Smooth muscle cell (in vitro differentiated cells): ENCODE measurements around the gene TIPARP. TPM values are rescaled to one million over a fixed set of nuclear protein-coding genes. Genes with fewer than 3 reads are reported as not detected.

ENCODE experiments used
- DNase-seq: peaks from one replicate; lab custom pipeline; 2025; ENCODE audit not compliant: unreplicated experiment; lab: John Stamatoyannopoulos, UW
- H2AFZ ChIP-seq: fragments of 200-600 bp; sonication (generic); 2 replicates; pipeline ENCODE4 v1.6.0; 2016; ENCODE audit warnings: antibody characterized with exemption, low read depth, mild to moderate bottlenecking
- H3F3A ChIP-seq: fragments of 200-600 bp; sonication (generic); 2 replicates; pipeline ENCODE4 v1.6.0; 2017; ENCODE audit warnings: antibody characterized with exemption, low read depth
- H3K27ac ChIP-seq: fragments of 200-600 bp; sonication (generic); 2 replicates; pipeline ENCODE4 v1.5.1; 2016; ENCODE audit warnings: low read depth, mild to moderate bottlenecking
- H3K27me3 ChIP-seq: fragments of 200-600 bp; sonication (generic); 2 replicates; pipeline ENCODE4 v1.6.1; 2016; ENCODE audit warnings: low read depth, mild to moderate bottlenecking
- H3K36me3 ChIP-seq: fragments of 200-600 bp; sonication (generic); 2 replicates; pipeline ENCODE4 v1.5.1; 2016; ENCODE audit warnings: low read depth
- H3K4me1 ChIP-seq: fragments of 200-600 bp; sonication (generic); 2 replicates; pipeline ENCODE4 v1.5.1; 2016; ENCODE audit warnings: low read depth
- H3K4me2 ChIP-seq: fragments of 200-600 bp; sonication (generic); 2 replicates; pipeline ENCODE4 v1.6.0; 2016; ENCODE audit warnings: mild to moderate bottlenecking
- H3K4me3 ChIP-seq: fragments of 200-600 bp; sonication (generic); 2 replicates; pipeline ENCODE4 v1.5.1; 2016; ENCODE audit warnings: mild to moderate bottlenecking
- H3K79me2 ChIP-seq: fragments of 200-600 bp; sonication (generic); 2 replicates; pipeline ENCODE4 v1.6.0; 2016; ENCODE audit warnings: low read depth, mild to moderate bottlenecking
- H3K9ac ChIP-seq: fragments of 200-600 bp; sonication (generic); 2 replicates; pipeline ENCODE4 v1.6.0; 2016; ENCODE audit warnings: low read depth
- H3K9me3 ChIP-seq: fragments of 200-600 bp; sonication (generic); replicated peaks from 2 replicates; pipeline ENCODE4 v1.5.1; 2016; ENCODE audit warnings: low read depth
- H4K20me1 ChIP-seq: fragments of 200-600 bp; sonication (generic); 2 replicates; pipeline ENCODE4 v1.6.0; 2016; ENCODE audit warnings: low read depth
- WGBS: methylation state at CpG from one replicate; pipeline ENCODE4 v1.1.7; 2016; ENCODE audit warnings: low lambda C conversion rate; 5-methylcytosine and 5-hydroxymethylcytosine counted together
- polyA plus RNA-seq: library from polyadenylated mRNA; unstranded; fragments of >200 nt; fragmentation: Nextera tagmentation; extraction: Ambion mirVana; gene quantifications from 2 replicates; pipeline ENCODE4 v1.2.1, GENCODE V29; 2016
- total RNA-seq: library from RNA; depleted of rRNA; stranded (reverse); fragments of >200 nt; gene quantifications from 2 replicates; pipeline ENCODE4 v1.2.3, GENCODE V29; 2014
- TF ChIP-seq, protein P1 (sequence below): fragments of 200-600 bp; sonication (generic); IDR thresholded peaks from 2 replicates; pipeline ENCODE4 v1.5.1; 2017; ENCODE audit warnings: borderline replicate concordance, mild to moderate bottlenecking, antibody characterized with exemption; ENCODE audit not compliant: insufficient read depth, poor library complexity, severe bottlenecking

The TIPARP gene
- total and polyA plus RNA-seq, 2 experiments from 2014 or later, result 12.5 to 65.2 TPM

DNA sequence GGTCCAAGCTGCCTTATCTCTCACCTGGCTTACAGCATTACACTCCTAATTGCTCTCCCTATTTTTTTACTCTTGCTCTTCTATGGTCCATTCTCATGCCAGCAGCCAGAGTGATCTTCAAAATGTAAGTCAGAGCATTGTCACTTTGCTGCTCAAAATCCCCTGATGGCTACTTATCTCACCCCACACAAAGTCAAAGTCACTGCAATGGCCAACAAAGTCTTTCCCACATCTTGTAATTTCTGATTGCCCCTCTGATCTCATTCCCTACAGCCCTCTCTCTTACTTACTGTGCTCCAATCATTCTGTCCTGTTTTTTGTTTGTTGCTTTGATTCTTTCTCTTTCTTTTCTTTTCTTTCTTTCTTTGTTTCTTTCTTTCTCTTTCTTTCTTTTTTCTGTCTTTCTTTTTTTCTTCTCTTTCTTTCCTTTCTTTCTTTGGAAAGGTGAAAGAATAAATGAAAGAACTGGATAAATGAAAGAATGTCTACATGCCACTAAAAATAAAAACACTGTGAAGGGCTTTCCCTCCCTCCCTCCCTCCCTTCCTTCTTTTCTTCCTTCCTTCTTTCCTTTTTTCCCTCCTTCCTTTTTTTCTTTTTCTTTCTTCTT is 34.9 kb upstream of the TIPARP start:
- Histone ChIP-seq H3K79me2 (no peaks in the 10 kb centered on the region), H3K27ac (no peak overlapping the region), H3K4me2 (no peak overlapping the region), H3K36me3 (no peaks in the 10 kb centered on the region), H3K4me1 (peaks cover 4% of the 10 kb centered on the region), H3K4me3 (no peak overlapping the region), H4K20me1 (no peaks in the 10 kb centered on the region), H3F3A (no peaks in the 10 kb centered on the region), H3K27me3 (peaks cover 3% of the 10 kb centered on the region), H2AFZ (no peak overlapping the region), H3K9me3 (no peaks in the 10 kb centered on the region), H3K9ac (no peak overlapping the region)
- TF ChIP-seq, protein P1, sequence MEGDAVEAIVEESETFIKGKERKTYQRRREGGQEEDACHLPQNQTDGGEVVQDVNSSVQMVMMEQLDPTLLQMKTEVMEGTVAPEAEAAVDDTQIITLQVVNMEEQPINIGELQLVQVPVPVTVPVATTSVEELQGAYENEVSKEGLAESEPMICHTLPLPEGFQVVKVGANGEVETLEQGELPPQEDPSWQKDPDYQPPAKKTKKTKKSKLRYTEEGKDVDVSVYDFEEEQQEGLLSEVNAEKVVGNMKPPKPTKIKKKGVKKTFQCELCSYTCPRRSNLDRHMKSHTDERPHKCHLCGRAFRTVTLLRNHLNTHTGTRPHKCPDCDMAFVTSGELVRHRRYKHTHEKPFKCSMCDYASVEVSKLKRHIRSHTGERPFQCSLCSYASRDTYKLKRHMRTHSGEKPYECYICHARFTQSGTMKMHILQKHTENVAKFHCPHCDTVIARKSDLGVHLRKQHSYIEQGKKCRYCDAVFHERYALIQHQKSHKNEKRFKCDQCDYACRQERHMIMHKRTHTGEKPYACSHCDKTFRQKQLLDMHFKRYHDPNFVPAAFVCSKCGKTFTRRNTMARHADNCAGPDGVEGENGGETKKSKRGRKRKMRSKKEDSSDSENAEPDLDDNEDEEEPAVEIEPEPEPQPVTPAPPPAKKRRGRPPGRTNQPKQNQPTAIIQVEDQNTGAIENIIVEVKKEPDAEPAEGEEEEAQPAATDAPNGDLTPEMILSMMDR, result no peak
- DNase-seq, result no peak

DNA sequence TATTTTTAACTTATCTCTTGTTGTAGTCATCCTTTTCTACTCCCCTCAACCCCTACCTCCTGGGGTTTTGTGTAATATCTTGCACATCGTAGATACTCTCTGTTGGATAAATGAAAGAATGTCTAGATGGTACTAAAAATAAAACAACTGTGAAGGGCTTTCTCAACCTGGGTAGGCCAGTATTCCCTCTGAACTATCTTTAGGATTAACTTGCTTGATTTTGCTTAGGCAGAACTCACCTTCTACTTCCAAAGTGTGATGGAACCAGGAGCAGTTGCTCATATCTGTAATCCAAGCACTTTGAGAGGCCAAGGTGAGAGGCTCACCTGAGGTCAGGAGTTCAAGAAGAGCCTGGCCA is 32.8 kb upstream of the TIPARP start:
- Histone ChIP-seq H3K27ac (no peak overlapping the region), H3K9ac (no peak overlapping the region), H3K9me3 (no peaks in the 10 kb centered on the region), H3K4me2 (no peak overlapping the region), H3K79me2 (no peaks in the 10 kb centered on the region), H3F3A (no peaks in the 10 kb centered on the region), H4K20me1 (no peaks in the 10 kb centered on the region), H2AFZ (no peak overlapping the region), H3K4me3 (no peak overlapping the region), H3K4me1 (peaks cover 4% of the 10 kb centered on the region), H3K27me3 (peaks cover 3% of the 10 kb centered on the region), H3K36me3 (no peaks in the 10 kb centered on the region)
- TF ChIP-seq, protein P1, result no peak
- no peak for DNase-seq
- 0% methylated on average over 1 of the region's 1 CpG for WGBS

DNA sequence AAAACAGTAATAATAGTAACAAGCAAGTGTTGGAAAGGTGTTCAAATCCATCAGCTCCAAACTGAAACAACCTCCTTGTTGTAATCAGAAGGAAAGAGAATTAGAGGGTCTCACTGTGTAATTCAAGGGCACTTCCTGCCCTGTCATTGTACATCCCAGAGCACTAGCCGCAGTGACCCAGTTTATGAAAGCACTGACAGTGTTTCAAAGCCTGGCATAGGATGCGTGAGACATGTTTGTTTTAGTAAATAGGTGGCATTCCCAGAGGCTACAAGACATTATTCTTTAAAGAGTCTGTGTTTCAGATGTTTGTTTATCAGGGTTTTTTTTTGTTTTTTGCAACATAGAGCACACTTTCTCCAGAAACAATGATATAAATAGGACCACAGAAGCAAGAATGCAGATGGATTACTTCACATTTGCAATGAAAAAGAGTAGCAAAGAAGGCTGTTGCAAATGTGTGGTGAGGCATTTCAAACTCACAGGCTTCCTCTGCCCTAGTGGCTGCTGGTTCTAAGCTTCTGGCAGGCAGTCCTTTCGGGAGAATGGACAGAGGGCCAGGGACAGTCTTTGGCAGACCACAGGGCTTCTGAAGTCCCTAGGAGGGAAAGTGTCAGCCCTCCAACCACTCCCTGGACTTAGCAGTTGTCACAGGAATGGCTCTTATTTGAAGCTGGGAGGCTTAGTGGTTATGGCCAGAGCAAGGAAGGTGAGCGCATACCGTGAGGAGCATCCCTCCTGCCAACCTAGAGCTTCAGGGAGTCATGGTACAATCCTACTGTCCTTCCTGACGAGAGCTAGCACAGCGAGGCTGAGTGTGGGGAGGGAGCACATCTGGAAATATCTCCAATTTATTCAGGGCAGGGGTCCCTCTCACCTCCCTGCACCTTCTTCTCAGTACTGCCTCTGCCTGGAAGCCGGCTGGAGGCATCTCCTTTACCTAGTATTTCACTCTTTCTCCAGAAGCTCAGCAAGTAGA is 31.4 kb upstream of the TIPARP start:
- TF ChIP-seq, protein P1, result no peak
- H2AFZ ChIP-seq, result peak overlapping the region; percentile 56
- whole genome bisulfite sequencing, result 65% methylated on average over 8 of the region's 8 CpGs

More for the DNA sequence above, 31.4 kb upstream of the TIPARP start:
- Histone ChIP-seq H3K36me3 (no peaks in the 10 kb centered on the region), H3K27ac (peak overlapping the region; percentile 48), H3F3A (no peaks in the 10 kb centered on the region), H3K4me1 (peaks cover 4% of the 10 kb centered on the region), H4K20me1 (no peaks in the 10 kb centered on the region), H3K9me3 (no peaks in the 10 kb centered on the region), H3K9ac (no peak overlapping the region), H3K4me2 (peak overlapping the region; percentile 67), H3K4me3 (no peak overlapping the region), H3K79me2 (no peaks in the 10 kb centered on the region), H3K27me3 (peaks cover 3% of the 10 kb centered on the region)
- DNase-seq, result no peak
